SK-N-SH (cell line): ENCODE data around the gene NAA20. TPM values are rescaled to one million over a fixed set of nuclear protein-coding genes. Genes with fewer than 3 reads are reported as not detected.
"Not testable (repeated sequence)": the region's sequence is repeated elsewhere in the genome, so short reads cannot be mapped to it uniquely, and the experiment has no call there.

ENCODE experiments used
- CTCF ChIA-PET: fragments of 300-600, 350-600 bp; formaldehyde crosslinking; extraction: SDS; loops from one replicate; lab custom pipeline; 2021; lab: Yijun Ruan, JAX
- POLR2A ChIA-PET: fragments of 350-600 bp; sonication (Branson Sonifier 250); formaldehyde crosslinking; extraction: SDS; loops from one replicate; lab custom pipeline; 2020; ENCODE audit warnings: antibody characterized with exemption, inconsistent platforms; lab: Yijun Ruan, JAX
- DNase-seq: peaks from one replicate; pipeline ENCODE4 v3.0.0; 2012
- H2AFZ ChIP-seq: fragments of 200-600 bp; sonication (generic); 2 replicates; pipeline ENCODE4 v1.8.1; 2016; ENCODE audit warnings: antibody characterized with exemption, mild to moderate bottlenecking, low read depth
- H3F3A ChIP-seq: fragments of 200-600 bp; sonication (generic); replicated peaks from 2 replicates; pipeline ENCODE3; 2016; ENCODE audit warnings: antibody characterized with exemption, mild to moderate bottlenecking; ENCODE audit not compliant: insufficient read depth
- H3K27ac ChIP-seq, 2 experiments: fragments of 200-500 bp in 1 of 2; fragments of 200-600 bp in 1 of 2; sonication (Bioruptor generic) in 1 of 2; sonication (generic), shearing (Covaris generic) in 1 of 2; 2 replicates each; pipeline versions ENCODE4 v1.5.1 to v1.6.1; 2014 to 2016; ENCODE audit warnings: low read depth in 2 of 2, inconsistent platforms in 1 of 2, low read length in 1 of 2, mild to moderate bottlenecking in 1 of 2, mixed read lengths in 1 of 2
- H3K27me3 ChIP-seq: fragments of 200-600 bp; sonication (generic), shearing (Covaris generic); 2 replicates; pipeline ENCODE4 v1.6.1; 2016; ENCODE audit warnings: mixed run types; ENCODE audit not compliant: insufficient read depth
- H3K36me3 ChIP-seq, 2 experiments: fragments of 200-500 bp in 1 of 2; fragments of 200-600 bp in 1 of 2; sonication (Bioruptor generic) in 1 of 2; sonication (generic) in 1 of 2; replicated peaks in 1 of 2; 2 replicates each; pipeline versions ENCODE3 to v1.5.1; 2014 to 2016; ENCODE audit warnings: low read length in 1 of 2, mild to moderate bottlenecking in 1 of 2; ENCODE audit not compliant: insufficient read depth in 2 of 2, control insufficient read depth in 1 of 2
- H3K4me1 ChIP-seq, 2 experiments: fragments of 200-500 bp in 1 of 2; fragments of 200-600 bp in 1 of 2; sonication (Bioruptor generic) in 1 of 2; sonication (generic), shearing (Covaris generic) in 1 of 2; 2 replicates each; pipeline versions ENCODE4 v1.5.1 to v1.6.1; 2014 to 2016; ENCODE audit warnings: low read depth in 1 of 2, low read length in 1 of 2, mixed run types in 1 of 2; ENCODE audit not compliant: insufficient read depth in 2 of 2, control insufficient read depth in 1 of 2
- H3K4me2 ChIP-seq: fragments of 200-600 bp; sonication (generic), shearing (Covaris generic); 2 replicates; pipeline ENCODE4 v1.6.1; 2017; ENCODE audit warnings: mixed run types
- H3K4me3 ChIP-seq, 2 experiments: fragments of 200-500 bp in 1 of 2; fragments of 200-600 bp in 1 of 2; sonication (Bioruptor generic) in 1 of 2; sonication (generic), shearing (Covaris generic) in 1 of 2; 2 replicates each; pipeline versions ENCODE4 v1.5.1 to v1.8.1; 2014 to 2016; ENCODE audit warnings: low read depth in 2 of 2, inconsistent platforms in 1 of 2, low read length in 1 of 2, mild to moderate bottlenecking in 1 of 2, mixed read lengths in 1 of 2, moderate library complexity in 1 of 2
- H3K79me2 ChIP-seq: fragments of 200-600 bp; sonication (generic); 2 replicates; pipeline ENCODE4 v1.8.1; 2017; ENCODE audit warnings: mild to moderate bottlenecking; ENCODE audit not compliant: insufficient read depth
- H3K9ac ChIP-seq: fragments of 200-600 bp; sonication (generic); 2 replicates; pipeline ENCODE4 v1.6.1; 2017; ENCODE audit warnings: mixed run types
- H3K9me2 ChIP-seq: fragments of 200-600 bp; sonication (generic); 2 replicates; pipeline ENCODE4 v1.6.1; 2017; ENCODE audit warnings: mixed run types
- H3K9me3 ChIP-seq: fragments of 200-600 bp; sonication (generic); 2 replicates; pipeline ENCODE4 v1.6.1; 2017; ENCODE audit warnings: mixed run types, mild to moderate bottlenecking, moderate library complexity
- H4K20me1 ChIP-seq: fragments of 200-600 bp; sonication (generic); 2 replicates; pipeline ENCODE4 v1.6.1; 2017; ENCODE audit warnings: mild to moderate bottlenecking, mixed run types; ENCODE audit not compliant: insufficient read depth
- ELF1 ChIP-seq: IDR thresholded peaks from 2 replicates; pipeline ENCODE4 v1.4.0; 2012
- EZH2phosphoT487 ChIP-seq: fragments of 200-600 bp; sonication (generic); IDR thresholded peaks from 2 replicates; pipeline ENCODE4 v1.6.1; 2017; ENCODE audit warnings: low read depth, mixed run types, mild to moderate bottlenecking, antibody characterized with exemption, moderate library complexity, borderline replicate concordance
- FOXM1 ChIP-seq: IDR thresholded peaks from 2 replicates; pipeline ENCODE4 v1.4.0; 2012; ENCODE audit warnings: low read depth, mild to moderate bottlenecking
- GATA2 ChIP-seq: sonication (generic); formaldehyde crosslinking; IDR thresholded peaks from 2 replicates; pipeline ENCODE4 v1.5.0; 2020; ENCODE audit warnings: mild to moderate bottlenecking, missing genetic modification reagents
- JUND ChIP-seq: IDR thresholded peaks from 2 replicates; pipeline ENCODE4 v1.4.0; 2012
- MXI1 ChIP-seq: IDR thresholded peaks from 2 replicates; pipeline ENCODE4 v1.6.1; 2012; ENCODE audit warnings: mild to moderate bottlenecking, low read depth, low read length, improper control_type of control experiment
- NRF1 ChIP-seq: IDR thresholded peaks from 2 replicates; pipeline ENCODE4 v1.6.1; 2012; ENCODE audit warnings: low read depth, mild to moderate bottlenecking, low read length
- RCOR1 ChIP-seq: fragments of 150-350 bp; IDR thresholded peaks from 2 replicates; pipeline ENCODE4 v1.6.1; 2017; ENCODE audit warnings: antibody characterized with exemption, low read length
- RFX5 ChIP-seq: IDR thresholded peaks from 2 replicates; pipeline ENCODE4 v1.6.1; 2012; ENCODE audit warnings: mild to moderate bottlenecking, improper control_type of control experiment, low read length
- RXRA ChIP-seq: IDR thresholded peaks from 2 replicates; pipeline ENCODE4 v1.4.0; 2012; ENCODE audit warnings: low read depth, mild to moderate bottlenecking, borderline replicate concordance
- SMC3 ChIP-seq: IDR thresholded peaks from 2 replicates; pipeline ENCODE4 v1.6.1; 2012; ENCODE audit warnings: low read depth, low read length, improper control_type of control experiment
- TAF1 ChIP-seq: IDR thresholded peaks from 2 replicates; pipeline ENCODE4 v1.6.1; 2012; ENCODE audit warnings: low read depth, mild to moderate bottlenecking, low read length, moderate library complexity, borderline replicate concordance
- TCF12 ChIP-seq: IDR thresholded peaks from 2 replicates; pipeline ENCODE4 v1.4.0; 2012
- YY1 ChIP-seq: IDR thresholded peaks from 2 replicates; pipeline ENCODE4 v1.4.0; 2012; ENCODE audit warnings: low read depth, mild to moderate bottlenecking
- WGBS: methylation state at CpG from one replicate; pipeline ENCODE4 v1.1.6; 2017; ENCODE audit warnings: low lambda C conversion rate; 5-methylcytosine and 5-hydroxymethylcytosine counted together
- polyA plus RNA-seq, 3 experiments: library from polyadenylated mRNA; depleted of rRNA; stranded (reverse); fragments of >200 nt; gene quantifications; 2 replicates each; pipeline ENCODE4 v1.2.3, GENCODE V29; 2012
- TF ChIP-seq, protein P1 (sequence below): IDR thresholded peaks from 2 replicates; pipeline ENCODE4 v1.6.1; 2012; ENCODE audit warnings: mild to moderate bottlenecking, low read depth, low read length, moderate library complexity
- TF ChIP-seq, protein P2 (sequence below): IDR thresholded peaks from 2 replicates; pipeline ENCODE4; 2012
- TF ChIP-seq, protein P3 (sequence below): IDR thresholded peaks from 2 replicates; pipeline ENCODE4 v1.4.0; 2012; ENCODE audit warnings: low read depth
- TF ChIP-seq, protein P4 (sequence below): fragments of 150-350 bp; IDR thresholded peaks from 2 replicates; pipeline ENCODE4 v1.6.1; 2017; ENCODE audit warnings: antibody characterized with exemption, low read length, low read depth, borderline replicate concordance
- TF ChIP-seq, protein P5 (sequence below): fragments of 200-600 bp; sonication (generic); IDR thresholded peaks from 2 replicates; pipeline ENCODE4 v1.6.1; 2017; ENCODE audit warnings: antibody characterized with exemption, mild to moderate bottlenecking, moderate library complexity

Gene NAA20
- polyA plus RNA-seq, 1 of the 3 experiments (the other 2 are of a cell fraction), result 85.0 TPM

DNA sequence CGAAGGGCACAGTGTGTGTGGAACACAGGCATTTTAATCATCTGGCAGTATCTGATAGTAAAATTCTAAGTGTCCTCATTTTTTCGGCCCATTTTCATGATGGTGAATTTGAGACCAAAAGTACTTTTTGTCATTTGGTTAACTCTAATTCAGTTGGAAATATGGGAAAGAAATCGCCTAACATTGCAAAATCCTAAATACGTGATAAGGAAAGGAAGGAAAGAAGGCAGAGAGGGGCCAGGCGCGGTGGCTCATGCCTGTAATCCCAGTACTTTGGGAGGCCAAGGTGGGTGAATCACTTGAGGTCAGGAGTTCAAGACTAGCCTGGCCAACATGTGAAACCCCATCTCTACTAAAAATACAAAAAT, 13.2 kb upstream of the NAA20 start:
- H3K27me3 ChIP-seq, H3F3A ChIP-seq, H3K27ac ChIP-seq, H3K9me2 ChIP-seq, H3K4me2 ChIP-seq, CTCF ChIA-PET, H3K9me3 ChIP-seq, DNase-seq, H3K79me2 ChIP-seq, H3K4me3 ChIP-seq, H2AFZ ChIP-seq, POLR2A ChIA-PET, H3K9ac ChIP-seq, H4K20me1 ChIP-seq, H3K36me3 ChIP-seq: not testable (repeated sequence)
- H3K4me1 ChIP-seq, result peaks cover 6 to 12% of the 10 kb centered on the region in 2 experiments; a peak in 2 of 4 replicates
- 96% methylated on average over 6 of the region's 6 CpGs for WGBS

DNA sequence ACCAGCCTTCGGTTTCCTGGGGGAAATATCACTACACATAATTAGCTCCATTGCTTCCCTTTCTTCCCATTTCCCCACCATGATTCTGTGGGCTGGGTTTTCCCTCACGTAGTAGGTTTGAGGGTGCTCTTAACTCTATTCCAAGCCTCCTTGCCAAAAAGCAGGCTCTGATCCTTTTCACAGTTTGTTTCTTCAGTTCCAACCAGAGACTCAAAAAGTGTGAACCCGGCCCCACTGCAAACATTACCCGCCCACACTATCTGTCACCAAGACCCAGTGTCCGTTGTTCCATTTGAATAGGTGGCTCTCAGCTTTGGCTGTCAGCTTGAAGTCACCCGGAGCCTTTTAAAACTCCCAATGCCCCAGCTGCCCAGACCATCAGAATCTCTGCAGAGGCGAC, 11.8 kb upstream of the NAA20 start:
- Histone ChIP-seq H3K4me3 (no peak overlapping the region), H3K27me3 (no peaks in the 10 kb centered on the region), H3F3A (peaks cover under 1% of the 10 kb centered on the region), H3K79me2 (0 out of 2 replicates have a peak, but pooled peaks cover 4% of the 10 kb centered on the region), H3K9me3 (no peaks in the 10 kb centered on the region), H3K27ac (no peak overlapping the region), H3K9ac (no peak overlapping the region), H2AFZ (no peak overlapping the region), H3K36me3 (peaks cover 0 to 3% of the 10 kb centered on the region in 2 experiments), H3K4me1 (peaks cover 2 to 12% of the 10 kb centered on the region in 2 experiments; a peak in 2 of 4 replicates), H3K9me2 (no peaks in the 10 kb centered on the region), H4K20me1 (no peaks in the 10 kb centered on the region), H3K4me2 (no peak overlapping the region)
- TF ChIP-seq, protein P1, sequence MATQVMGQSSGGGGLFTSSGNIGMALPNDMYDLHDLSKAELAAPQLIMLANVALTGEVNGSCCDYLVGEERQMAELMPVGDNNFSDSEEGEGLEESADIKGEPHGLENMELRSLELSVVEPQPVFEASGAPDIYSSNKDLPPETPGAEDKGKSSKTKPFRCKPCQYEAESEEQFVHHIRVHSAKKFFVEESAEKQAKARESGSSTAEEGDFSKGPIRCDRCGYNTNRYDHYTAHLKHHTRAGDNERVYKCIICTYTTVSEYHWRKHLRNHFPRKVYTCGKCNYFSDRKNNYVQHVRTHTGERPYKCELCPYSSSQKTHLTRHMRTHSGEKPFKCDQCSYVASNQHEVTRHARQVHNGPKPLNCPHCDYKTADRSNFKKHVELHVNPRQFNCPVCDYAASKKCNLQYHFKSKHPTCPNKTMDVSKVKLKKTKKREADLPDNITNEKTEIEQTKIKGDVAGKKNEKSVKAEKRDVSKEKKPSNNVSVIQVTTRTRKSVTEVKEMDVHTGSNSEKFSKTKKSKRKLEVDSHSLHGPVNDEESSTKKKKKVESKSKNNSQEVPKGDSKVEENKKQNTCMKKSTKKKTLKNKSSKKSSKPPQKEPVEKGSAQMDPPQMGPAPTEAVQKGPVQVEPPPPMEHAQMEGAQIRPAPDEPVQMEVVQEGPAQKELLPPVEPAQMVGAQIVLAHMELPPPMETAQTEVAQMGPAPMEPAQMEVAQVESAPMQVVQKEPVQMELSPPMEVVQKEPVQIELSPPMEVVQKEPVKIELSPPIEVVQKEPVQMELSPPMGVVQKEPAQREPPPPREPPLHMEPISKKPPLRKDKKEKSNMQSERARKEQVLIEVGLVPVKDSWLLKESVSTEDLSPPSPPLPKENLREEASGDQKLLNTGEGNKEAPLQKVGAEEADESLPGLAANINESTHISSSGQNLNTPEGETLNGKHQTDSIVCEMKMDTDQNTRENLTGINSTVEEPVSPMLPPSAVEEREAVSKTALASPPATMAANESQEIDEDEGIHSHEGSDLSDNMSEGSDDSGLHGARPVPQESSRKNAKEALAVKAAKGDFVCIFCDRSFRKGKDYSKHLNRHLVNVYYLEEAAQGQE, result no peak
- TF ChIP-seq, protein P2, sequence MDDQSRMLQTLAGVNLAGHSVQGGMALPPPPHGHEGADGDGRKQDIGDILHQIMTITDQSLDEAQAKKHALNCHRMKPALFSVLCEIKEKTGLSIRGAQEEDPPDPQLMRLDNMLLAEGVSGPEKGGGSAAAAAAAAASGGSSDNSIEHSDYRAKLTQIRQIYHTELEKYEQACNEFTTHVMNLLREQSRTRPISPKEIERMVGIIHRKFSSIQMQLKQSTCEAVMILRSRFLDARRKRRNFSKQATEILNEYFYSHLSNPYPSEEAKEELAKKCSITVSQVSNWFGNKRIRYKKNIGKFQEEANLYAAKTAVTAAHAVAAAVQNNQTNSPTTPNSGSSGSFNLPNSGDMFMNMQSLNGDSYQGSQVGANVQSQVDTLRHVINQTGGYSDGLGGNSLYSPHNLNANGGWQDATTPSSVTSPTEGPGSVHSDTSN, result no peak
- TF ChIP-seq MXI1 (no peak), RXRA (no peak), ELF1 (no peak), RCOR1 (no peak), JUND (no peak), RFX5 (no peak), FOXM1 (no peak), SMC3 (no peak), EZH2phosphoT487 (no peak), YY1 (no peak), NRF1 (no peak), GATA2 (no peak), TCF12 (no peak), TAF1 (no peak)
- TF ChIP-seq, protein P3, sequence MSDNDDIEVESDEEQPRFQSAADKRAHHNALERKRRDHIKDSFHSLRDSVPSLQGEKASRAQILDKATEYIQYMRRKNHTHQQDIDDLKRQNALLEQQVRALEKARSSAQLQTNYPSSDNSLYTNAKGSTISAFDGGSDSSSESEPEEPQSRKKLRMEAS, result no peak
- TF ChIP-seq, protein P4, sequence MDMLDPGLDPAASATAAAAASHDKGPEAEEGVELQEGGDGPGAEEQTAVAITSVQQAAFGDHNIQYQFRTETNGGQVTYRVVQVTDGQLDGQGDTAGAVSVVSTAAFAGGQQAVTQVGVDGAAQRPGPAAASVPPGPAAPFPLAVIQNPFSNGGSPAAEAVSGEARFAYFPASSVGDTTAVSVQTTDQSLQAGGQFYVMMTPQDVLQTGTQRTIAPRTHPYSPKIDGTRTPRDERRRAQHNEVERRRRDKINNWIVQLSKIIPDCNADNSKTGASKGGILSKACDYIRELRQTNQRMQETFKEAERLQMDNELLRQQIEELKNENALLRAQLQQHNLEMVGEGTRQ, result no peak
- TF ChIP-seq, protein P5, sequence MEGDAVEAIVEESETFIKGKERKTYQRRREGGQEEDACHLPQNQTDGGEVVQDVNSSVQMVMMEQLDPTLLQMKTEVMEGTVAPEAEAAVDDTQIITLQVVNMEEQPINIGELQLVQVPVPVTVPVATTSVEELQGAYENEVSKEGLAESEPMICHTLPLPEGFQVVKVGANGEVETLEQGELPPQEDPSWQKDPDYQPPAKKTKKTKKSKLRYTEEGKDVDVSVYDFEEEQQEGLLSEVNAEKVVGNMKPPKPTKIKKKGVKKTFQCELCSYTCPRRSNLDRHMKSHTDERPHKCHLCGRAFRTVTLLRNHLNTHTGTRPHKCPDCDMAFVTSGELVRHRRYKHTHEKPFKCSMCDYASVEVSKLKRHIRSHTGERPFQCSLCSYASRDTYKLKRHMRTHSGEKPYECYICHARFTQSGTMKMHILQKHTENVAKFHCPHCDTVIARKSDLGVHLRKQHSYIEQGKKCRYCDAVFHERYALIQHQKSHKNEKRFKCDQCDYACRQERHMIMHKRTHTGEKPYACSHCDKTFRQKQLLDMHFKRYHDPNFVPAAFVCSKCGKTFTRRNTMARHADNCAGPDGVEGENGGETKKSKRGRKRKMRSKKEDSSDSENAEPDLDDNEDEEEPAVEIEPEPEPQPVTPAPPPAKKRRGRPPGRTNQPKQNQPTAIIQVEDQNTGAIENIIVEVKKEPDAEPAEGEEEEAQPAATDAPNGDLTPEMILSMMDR, result no peak
- CTCF ChIA-PET, result interaction anchor here (1.0 to 1.3 kb wide), 3 partner anchors 10 to 11 kb away, joined by 3 read pairs; no protein-coding TSS in a partner anchor
- whole genome bisulfite sequencing, result 93% methylated on average over 7 of the region's 7 CpGs
- DNase-seq, result no peak
- POLR2A ChIA-PET, result no interaction called here
